Epithelial cell of proximal tubule (primary cell): ENCODE results near the gene SLC25A13. TPM values are rescaled to one million over a fixed set of nuclear protein-coding genes. Genes with fewer than 3 reads are reported as not detected.

Experiments used
- DNase-seq: peaks from one replicate; pipeline ENCODE4 v3.0.0-alpha.2; 2011; ENCODE audit warnings: low read depth
- H3K4me3 ChIP-seq: 2 replicates; pipeline ENCODE4 v1.5.1; 2011; ENCODE audit warnings: low read depth, mild to moderate bottlenecking, low read length
- CTCF ChIP-seq: conservative IDR thresholded peaks from 2 replicates; pipeline ENCODE4 v1.5.1; 2012; ENCODE audit warnings: low read depth, mild to moderate bottlenecking, low read length
- total RNA-seq: library from RNA; depleted of rRNA; stranded (reverse); fragments of >200 nt; gene quantifications from 2 replicates; pipeline ENCODE4 v1.2.3, GENCODE V29; 2015

Gene SLC25A13
- total RNA-seq, 1 donor from 2014 or later, result 51.3 TPM

GRCh38 chr7:96349572-96349971 is 27.7 kb upstream of the SLC25A13 start:
- no peak overlapping the region for H3K4me3 ChIP-seq
- no peak for DNase-seq
- TF ChIP-seq CTCF, result no peak

GRCh38 chr7:96347471-96347870 is 25.6 kb upstream of the SLC25A13 start:
- H3K4me3 ChIP-seq, result no peak overlapping the region
- DNase-seq, result no peak
- no peak for TF ChIP-seq CTCF

- no peak for TF ChIP-seq CTCF
- no peak overlapping the region for H3K4me3 ChIP-seq
- no peak for DNase-seq
These were observed 24.5 kb upstream of the SLC25A13 start for GRCh38 chr7:96346293-96346953.

- H3K4me3 ChIP-seq, result no peak overlapping the region
- DNase-seq, result no peak
- no peak for TF ChIP-seq CTCF
These were observed 22.3 kb upstream of the SLC25A13 start for GRCh38 chr7:96344236-96344635.

- no peak for DNase-seq
- no peak for TF ChIP-seq CTCF
- no peak overlapping the region for H3K4me3 ChIP-seq
These were observed 20.2 kb upstream of the SLC25A13 start for GRCh38 chr7:96342049-96342448.

GRCh38 chr7:96337519-96337918 is 15.6 kb upstream of the SLC25A13 start:
- no peak overlapping the region for H3K4me3 ChIP-seq
- TF ChIP-seq CTCF, result no peak
- DNase-seq, result no peak

GRCh38 chr7:96332325-96332724 is 10.4 kb upstream of the SLC25A13 start:
- no peak for TF ChIP-seq CTCF
- no peak for DNase-seq

More at GRCh38 chr7:96332325-96332724, 10.4 kb upstream of the SLC25A13 start:
- no peak overlapping the region for H3K4me3 ChIP-seq
